ENCODE measurements around the gene PDK2. TPM values are rescaled to one million over a fixed set of nuclear protein-coding genes. Genes with fewer than 3 reads are reported as not detected.

Gene PDK2
- polyA plus RNA-seq, 5 donors: 59.5 to 77.4 (median 70.6) TPM

DNA sequence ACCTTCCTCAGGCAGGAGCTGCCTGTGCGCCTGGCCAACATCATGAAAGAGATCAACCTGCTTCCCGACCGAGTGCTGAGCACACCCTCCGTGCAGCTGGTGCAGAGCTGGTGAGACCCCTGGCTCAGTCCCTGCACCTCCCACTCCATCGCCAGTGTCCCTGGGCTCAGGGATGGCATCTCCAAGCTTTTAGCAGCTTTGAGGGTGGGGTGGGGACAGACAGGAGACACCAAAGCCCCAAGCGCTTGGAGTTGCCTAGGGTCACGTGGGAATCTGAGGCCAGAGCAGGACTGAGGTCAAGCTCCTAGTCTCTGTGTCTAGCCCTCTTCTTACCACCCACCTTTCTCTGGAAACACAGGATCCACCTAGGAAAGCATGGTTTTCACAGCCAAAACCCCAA is 2.3 kb downstream of the PDK2 start:
- no peak for DNase-seq

DNA sequence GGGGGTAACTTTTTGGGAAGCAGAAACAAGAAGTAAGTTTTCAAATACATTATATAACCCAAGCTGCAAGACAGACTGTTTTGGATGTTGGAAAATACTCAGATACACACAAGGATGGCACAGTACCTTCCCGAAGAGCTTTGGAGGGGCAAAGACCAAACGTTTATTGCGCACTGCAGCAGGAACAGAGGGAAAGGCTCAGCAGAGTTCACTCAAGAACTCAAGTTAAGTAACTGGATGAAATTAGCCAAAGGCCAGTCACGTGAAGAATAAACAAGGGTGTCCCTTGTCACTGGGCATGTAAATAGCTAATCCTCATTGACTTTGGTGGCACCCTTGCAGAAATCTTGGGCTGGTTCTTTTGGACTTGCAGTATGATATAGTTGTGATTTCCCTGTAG is 2.8 kb downstream of the PDK2 start:
- DNase-seq: no peak

DNA sequence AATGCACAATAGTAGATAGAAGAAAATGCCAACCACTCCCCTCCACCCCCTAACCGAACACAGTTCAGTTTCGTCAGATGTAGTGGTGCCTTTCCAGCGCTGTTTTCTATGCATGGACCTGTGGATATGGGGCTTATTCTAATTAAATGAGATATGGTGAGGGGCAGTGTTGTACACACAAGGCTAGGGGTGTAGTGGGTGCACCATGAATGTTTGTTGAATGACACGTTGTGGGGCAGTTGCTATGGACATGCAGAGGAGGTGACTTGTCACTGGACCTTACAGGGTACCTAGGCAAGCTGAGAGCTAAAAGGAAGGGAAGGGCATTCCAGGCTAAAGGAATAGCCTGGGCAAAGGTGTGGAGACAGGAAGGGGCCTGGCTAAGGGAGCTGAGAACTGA is 3.4 kb downstream of the PDK2 start:
- DNase-seq: no peak

DNA sequence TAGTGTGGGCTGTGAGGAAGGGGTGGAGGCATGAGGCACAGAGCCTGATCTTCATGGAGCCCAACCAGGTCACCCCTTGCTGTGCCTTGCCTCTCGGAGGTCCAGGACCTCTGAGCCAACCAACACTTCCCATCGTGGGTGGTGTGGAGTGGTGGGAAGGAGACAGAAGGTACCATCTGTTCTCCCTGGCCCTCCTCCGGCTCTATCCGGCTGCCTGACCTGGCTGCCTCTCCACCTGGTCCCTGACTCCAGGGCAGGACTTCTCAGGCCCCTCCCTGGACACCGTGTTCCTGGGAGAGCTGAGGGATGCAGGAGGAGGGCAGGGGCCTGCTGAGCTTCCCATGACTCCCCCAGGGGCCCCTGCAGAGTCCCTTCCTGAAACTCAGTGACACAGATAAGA is 3.9 kb downstream of the PDK2 start:
- DNase-seq: no peak

DNA sequence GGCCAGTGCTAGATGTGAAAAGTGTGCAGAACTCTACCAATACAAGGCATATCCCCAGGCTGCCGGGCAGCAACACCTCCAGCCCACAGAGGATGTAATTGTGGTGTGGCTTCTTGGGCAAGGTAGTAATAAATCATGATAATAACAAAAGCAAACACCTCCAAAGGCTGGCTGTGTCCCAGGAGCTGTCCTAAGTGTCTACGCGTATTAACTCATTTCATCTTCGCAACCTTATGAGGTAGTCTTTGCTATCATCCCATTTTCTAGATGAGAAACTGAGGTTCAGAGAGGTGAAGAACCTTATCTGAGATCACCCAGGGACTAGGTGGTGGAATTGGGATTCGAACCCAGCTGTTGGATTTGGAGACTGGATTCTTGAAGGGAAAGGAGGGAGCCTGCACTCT is 5.3 kb downstream of the PDK2 start:
- DNase-seq: no peak

DNA sequence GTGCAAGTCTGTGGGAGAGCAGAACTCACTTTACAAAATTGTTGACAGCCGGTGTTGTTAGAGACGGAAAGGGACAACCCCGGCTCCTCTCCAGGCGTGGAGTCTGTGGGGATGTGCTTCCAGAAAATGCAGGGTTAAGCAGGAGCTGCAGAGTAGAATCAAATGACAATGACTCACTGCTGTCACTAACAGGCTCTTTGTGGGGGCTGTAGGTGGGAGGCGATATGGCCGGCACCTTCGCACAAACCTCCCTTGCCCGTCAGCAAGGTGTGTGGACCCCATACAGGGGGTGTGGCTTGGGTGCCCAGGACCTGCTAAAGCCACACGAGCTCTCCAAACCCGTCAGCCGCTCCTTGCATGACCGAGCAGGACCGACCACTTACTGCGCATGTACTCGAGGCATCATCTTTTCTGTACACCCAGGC is 5.8 kb downstream of the PDK2 start:
- DNase-seq: no peak

DNA sequence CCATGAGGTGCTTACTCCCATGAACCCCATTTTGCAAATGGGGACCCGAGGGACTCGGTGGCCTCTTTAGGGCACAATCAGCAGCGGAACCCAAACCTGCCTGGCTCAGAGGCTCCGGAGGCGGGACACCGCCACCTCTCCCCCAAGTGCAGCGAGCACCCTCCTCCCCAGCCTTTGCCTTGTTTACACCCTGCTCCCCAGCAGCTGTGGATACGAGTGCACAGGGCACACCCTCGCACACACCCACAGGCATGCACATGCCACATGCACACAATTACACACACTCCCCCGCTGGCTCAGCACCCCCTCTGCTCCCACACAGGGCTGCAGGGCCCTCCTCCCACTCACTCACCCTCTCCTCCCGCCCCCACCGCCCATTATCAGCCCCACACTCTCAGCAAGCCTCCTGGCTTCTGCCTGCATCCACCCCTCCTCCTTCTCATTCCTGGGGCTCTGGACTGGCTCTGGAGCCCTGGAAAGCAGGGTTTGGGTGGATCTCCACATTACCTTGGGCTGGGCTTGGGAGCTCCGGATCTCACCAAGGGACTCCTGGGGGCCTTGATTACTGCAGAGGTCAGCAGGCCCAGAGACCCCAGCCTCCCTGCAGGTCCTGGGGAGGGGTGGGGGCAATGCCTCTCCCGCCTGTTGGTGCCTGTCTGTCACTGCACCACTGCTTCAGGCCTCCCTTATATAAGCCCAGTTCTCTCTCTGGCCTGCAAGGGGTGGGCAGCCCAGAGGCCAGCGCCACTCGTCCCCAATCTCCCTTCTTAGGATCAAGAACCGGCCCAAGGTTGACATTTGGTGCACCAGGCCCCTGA is 6.4 kb downstream of the PDK2 start:
- DNase-seq: no peak

DNA sequence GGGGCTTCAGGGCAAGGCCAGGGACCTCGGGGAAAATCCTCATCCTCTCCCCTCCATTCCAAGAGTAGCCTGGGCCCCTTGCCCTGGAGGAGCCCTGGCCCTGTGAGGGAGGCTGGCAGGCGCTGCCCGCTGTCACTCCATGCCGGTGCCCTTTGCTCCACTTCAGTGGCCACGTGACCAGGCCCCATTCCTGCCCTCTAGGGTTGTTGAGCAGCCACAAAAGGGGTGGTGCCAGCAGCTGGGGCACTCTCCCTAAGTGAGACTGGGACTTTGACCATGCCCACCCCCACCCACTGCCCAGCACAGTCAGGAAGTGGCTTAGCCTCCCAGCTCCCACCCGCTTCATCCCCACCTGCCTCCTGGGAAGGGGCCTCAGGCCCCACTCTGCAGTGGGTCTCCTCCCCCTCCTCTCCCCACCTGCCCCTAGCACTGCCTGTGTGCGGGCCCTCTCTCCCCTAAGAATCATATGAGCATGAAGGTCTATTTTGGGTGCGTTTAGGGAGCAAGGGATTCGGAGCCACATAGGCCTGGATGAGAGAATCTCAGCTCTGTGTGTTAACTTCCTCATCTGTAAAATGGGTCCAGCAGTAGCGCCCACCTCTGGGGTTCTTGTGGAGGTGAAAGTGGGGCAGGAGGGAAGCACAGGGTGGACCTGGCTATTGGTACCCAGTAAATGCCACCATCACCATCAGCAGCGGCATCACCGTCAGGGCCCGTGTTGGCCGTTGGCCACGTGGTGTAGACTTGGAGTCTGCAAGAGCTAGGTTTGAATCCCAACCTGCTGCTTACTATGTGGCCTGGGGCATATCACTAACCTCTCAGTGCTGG is 7.2 kb downstream of the PDK2 start:
- DNase-seq: no peak

DNA sequence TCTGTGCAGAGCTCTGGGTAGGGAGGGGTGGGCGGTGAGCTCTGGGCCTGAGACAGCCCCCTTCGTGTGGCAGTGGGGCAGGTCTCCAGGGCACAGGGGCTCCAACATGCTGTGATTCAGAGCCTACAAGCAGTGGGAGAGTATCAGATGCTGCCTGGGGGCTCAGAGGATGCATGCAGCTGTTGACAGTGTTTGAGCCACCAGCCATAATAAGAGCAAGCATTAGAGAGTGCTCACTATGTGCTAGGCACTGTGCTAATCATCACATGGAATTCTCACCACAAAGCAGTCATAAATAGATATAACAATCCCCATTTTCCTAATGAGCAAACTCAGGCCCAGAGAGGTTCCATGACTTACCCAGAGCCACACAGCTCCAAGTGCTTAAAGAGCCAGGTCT is 8.1 kb downstream of the PDK2 start:
- no peak for DNase-seq

DNA sequence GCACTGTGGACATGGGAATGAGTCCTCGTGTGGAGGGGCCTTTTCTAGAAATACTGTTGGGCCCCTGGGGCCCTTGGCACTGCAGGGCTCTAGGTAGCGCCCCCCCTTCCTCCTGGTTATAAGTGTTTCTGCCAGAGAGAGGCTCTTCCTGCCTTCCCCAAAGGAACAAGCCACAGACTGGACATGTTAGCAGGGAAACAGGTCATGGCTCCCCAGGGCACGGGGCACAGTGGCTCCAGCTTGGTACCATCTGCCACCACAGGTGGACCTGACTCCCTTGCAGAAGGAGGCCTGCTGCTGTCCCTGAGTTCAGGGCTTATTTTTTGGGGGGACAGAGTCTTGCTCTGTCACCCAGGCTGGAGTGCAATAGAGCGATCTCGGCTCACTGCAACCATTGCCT is 8.8 kb downstream of the PDK2 start:
- DNase-seq: no peak

DNA sequence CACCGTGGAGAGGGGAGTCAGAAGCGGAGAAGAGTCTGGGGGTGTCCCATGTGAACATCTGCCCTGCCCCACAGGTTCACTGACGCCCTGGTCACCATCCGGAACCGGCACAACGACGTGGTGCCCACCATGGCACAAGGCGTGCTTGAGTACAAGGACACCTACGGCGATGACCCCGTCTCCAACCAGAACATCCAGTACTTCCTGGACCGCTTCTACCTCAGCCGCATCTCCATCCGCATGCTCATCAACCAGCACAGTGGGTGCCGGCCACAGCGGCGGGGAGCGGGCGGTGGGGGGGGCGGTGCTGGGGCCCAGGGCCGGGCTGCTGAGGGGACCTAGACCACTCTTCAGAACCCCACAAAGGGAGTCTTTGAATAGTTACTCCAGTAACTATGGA is 10.7 kb downstream of the PDK2 start:
- no peak for DNase-seq

DNA sequence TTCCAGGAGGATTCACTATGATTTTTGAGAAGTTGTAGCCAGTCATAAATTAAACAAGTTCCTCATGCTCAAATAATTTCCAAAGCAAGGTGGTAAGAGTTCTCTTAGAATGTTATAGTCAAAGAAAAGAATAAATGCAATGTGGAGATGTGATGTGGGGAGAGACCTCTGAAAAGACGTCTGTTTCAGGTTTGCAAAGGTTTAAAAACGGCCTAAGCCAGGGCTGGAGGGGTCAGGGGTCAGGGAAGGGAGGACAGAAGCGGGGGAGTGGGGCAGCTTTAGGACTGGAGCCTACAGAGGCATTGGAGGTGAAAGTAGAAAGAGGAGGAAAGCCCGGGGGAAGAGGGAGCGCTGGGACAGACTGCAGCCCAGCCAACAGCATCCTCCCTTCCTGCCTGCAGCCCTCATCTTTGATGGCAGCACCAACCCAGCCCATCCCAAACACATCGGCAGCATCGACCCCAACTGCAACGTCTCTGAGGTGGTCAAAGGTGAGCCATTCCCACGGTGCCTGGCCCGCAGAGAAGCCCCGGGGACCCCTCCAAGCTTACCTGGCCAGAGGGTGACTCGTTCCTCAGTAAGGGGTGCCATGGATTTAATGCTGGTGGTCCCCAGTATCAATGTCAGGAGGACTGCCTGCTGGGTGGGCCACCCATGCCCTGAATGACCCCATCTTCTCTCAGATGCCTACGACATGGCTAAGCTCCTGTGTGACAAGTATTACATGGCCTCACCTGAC is 11.4 kb downstream of the PDK2 start:
- DNase-seq: no peak

DNA sequence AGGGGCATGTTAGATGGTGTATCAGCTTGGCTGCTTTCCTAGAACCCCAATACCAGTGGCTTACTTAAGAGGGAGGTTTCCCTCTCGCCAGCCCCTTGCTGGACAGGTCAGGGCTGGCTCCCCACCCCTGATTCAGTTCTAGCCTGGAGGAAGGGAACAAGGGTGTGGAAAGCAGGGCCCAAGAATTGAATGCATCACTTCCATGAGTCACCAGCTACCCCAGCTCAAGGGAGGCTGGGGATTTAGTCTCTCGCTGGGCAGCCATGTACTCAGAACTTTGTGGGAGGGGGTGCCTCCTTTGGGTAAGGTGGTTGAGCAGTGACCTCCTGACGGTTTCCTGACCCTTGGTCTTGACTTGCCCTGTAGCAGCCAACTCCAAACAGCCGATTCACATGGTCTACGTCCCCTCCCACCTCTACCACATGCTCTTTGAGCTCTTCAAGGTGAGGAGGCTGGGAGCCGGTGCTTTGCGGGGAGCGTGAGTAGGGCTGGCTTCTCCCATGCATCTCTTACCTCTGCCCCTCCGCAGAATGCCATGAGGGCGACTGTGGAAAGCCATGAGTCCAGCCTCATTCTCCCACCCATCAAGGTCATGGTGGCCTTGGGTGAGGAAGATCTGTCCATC is 12.8 kb downstream of the PDK2 start:
- no peak for DNase-seq

DNA sequence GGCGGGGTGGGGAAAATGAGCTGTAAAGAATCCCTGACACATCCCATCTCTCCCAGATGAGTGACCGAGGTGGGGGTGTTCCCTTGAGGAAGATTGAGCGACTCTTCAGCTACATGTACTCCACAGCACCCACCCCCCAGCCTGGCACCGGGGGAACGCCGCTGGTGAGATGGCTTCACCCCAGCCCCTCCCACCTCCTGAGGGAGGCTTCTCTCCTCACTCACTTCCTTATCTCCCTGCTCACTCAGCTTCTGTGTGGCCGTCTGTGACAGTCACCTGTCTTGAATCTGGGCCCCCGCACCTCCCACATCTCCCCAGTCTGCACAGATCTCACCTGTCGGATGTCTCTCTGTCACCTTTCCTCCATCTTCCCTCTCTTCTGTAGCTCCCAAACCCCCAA is 13.4 kb downstream of the PDK2 start:
- no peak for DNase-seq

DNA sequence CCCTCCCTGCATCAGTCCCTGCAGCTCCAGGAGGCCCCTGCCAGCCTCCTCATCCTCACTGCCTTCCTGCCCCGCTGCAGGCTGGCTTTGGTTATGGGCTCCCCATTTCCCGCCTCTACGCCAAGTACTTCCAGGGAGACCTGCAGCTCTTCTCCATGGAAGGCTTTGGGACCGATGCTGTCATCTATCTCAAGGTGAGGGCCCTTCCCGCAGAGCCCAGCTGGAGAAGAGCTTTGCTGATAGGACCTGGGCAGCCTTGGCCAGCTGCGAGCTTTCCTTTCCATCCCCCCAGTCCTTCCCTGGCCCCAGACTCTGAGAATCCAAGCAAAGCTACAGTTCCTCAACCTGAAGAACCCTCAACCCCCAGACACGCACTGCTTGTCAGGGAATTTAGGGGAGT is 14.1 kb downstream of the PDK2 start:
- no peak for DNase-seq

DNA sequence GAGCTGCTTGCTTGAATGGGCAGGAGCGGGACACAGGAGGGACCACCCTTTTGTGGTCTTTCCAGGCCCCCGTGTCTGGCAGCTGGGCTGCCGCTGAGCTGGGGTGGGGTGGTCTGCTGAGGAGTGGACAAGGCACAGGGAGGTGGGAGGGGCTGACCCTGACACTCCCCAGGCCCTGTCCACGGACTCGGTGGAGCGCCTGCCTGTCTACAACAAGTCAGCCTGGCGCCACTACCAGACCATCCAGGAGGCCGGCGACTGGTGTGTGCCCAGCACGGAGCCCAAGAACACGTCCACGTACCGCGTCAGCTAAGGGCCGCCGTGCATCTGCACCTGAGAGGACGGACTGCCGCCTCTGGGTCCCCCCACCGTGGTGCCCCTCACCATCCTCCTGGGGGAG is 14.6 kb downstream of the PDK2 start:
- no peak for DNase-seq

DNA sequence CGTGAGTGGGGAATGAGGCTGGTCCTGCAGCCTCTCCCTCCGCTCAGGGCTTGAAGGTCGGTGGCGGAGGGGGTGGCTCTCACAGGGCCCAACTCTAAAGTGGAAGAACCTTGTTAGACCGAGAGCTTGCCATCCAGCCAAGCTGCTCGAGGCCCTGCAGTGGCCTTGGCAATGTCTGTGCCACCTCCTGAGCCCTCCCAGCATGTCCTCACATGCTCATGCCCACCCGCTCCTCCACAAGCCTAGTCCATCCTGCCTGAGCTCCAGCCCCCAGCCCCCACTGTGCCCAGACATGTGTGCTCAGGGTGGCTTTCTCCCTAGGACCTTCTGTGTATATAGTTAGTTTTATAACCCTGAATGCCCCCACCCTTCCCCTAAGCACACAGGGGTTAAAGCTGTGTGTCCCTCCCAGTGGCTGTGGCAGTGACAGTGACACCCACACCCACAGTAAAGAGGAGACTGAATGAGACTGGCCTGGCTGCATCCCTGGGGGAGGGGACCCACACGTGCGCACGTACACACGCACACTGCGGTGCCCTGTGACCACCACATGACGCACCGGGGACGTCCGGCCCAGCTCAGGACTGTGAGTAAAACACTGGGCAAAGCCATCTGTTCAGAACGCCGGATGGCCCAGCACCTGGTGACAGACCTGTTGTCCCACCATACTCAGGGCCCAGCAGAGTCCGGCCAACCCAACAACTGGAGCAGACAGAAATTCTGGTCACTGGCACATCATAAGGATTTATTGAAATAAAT is 15.6 kb downstream of the PDK2 start:
- no peak for DNase-seq

DNA sequence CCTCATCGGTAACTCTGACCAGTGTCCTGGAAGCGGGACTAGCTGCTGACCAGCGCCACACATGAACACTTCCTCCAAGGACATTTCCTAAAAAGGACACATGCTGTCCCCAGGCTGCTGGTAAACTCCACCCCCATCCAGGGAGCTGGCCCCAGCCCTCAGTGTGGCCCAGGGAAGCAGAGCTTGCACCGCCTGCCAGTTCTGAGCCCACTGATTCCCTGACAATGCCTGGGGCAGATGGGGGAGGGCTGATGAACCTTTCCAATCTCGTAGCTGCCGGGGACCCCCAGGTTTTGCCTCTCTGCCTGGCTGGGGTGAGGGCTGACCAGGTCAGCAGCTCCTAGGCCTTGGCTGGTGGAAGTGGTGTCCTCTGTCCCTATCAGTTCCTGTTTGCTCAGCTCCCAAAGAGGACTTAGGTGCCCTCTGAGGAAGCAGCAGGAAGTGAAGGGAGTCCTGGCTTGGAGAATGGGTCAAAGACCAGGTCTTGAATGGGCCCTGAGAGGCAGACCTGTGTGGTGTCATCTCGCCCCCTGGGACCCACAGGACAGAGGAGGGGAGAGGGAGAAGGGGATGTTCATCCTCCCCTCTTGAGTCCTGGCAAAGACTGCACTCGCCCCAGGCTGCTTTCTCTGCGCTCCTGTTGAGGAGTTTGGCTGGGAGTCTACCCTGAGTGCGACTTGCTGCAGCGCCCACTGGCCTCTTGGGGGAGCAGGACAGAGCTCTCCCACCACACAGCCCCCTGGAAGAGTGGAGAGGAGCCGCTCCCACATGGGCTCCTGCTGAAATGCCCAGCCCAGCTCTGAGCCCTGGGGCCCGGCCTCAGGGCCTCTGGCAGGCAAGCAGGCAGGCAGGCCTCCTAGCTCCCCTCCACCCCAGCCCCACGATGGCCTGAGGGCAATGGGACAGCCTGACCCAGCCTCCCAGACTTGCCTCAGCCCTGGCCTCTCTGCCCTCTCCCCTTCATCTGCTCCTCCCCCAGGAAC is 16.8 kb downstream of the PDK2 start:
- no peak for DNase-seq

DNA sequence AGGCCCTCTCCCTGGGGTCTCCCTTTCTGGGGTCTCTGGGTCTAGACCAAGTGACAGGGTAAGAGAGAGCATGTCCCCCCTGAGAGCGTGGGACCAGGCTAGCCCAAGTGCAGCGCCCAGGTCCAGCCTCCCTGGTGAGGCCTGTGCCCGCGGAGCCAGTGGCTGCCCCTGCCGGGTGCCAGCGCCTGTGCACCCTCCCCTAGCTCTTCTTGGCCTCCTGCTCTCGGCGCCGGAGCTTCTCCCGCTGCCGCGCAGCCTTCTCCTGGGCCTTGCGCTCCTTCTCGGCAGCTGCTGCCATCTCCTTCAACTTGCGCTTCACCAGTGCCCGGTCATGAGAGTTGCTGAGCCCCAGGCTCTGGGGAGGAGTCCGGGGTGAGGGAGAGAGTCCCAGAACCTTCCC is 17.5 kb downstream of the PDK2 start:
- no peak for DNase-seq

Measured in right lung (tissue), 5 donors.